K562 (cell line): ENCODE results near the gene ADRB2. TPM values are rescaled to one million over a fixed set of nuclear protein-coding genes. Genes with fewer than 3 reads are reported as not detected.
A peak's percentile ranks its signal among the peaks of the same experiment; 100 is the strongest.

ENCODE experiments used
- CBX8 ChIP-seq: fragments of 200-600 bp; sonication (generic); IDR thresholded peaks from 2 replicates; pipeline ENCODE4 v1.6.1; 2012; ENCODE audit warnings: borderline replicate concordance, mixed run types, low read depth, mild to moderate bottlenecking, moderate library complexity, mixed read lengths, low read length, control low read depth, inconsistent platforms; ENCODE audit not compliant: poor library complexity, severe bottlenecking; ENCODE audit errors: extremely low read depth
- ESRRA ChIP-seq: fragments of 450-650 bp; IDR thresholded peaks from 2 replicates; pipeline ENCODE4 v1.6.1; 2014; ENCODE audit warnings: low read depth, mild to moderate bottlenecking, moderate library complexity, borderline replicate concordance
- GTF2A2 ChIP-seq: IDR thresholded peaks from 2 replicates; pipeline ENCODE4 v1.6.1; 2016; ENCODE audit warnings: mild to moderate bottlenecking, missing genetic modification characterization, missing compliant biosample characterization
- HDAC1 ChIP-seq, 2 experiments: fragments of 450-650 bp; IDR thresholded peaks; 2 replicates each; pipeline ENCODE4 v1.6.1; 2016 to 2017; ENCODE audit warnings: inconsistent platforms in 1 of 2, mild to moderate bottlenecking in 1 of 2, moderate library complexity in 1 of 2
- HDAC2 ChIP-seq: fragments of 450-650 bp; IDR thresholded peaks from 2 replicates; pipeline ENCODE4 v1.6.1; 2016; ENCODE audit warnings: mild to moderate bottlenecking
- MEIS2 ChIP-seq: fragments of 450-650 bp; IDR thresholded peaks from 2 replicates; pipeline ENCODE4 v1.6.1; 2014; ENCODE audit warnings: mild to moderate bottlenecking; ENCODE audit not compliant: partially characterized antibody
- MYBL2 ChIP-seq, 2 experiments: fragments of 450-650 bp in 1 of 2; sonication (generic) in 1 of 2; formaldehyde crosslinking in 1 of 2; IDR thresholded peaks; 2 replicates each; pipeline versions ENCODE4 v1.6.1 to v1.8.1; 2017 to 2022; ENCODE audit warnings: borderline replicate concordance in 1 of 2, inconsistent platforms in 1 of 2, low read depth in 1 of 2, mild to moderate bottlenecking in 1 of 2, missing genetic modification reagents in 1 of 2, moderate library complexity in 1 of 2
- ZNF12 ChIP-seq: sonication (generic); formaldehyde crosslinking; IDR thresholded peaks from 2 replicates; pipeline ENCODE4 v1.4.0; 2020; ENCODE audit warnings: mild to moderate bottlenecking, missing genetic modification reagents
- ZNF41 ChIP-seq: fragments of 250-450 bp; sonication (Bioruptor Pico); conservative IDR thresholded peaks from 2 replicates; pipeline ENCODE4 v1.4.0; 2020; ENCODE audit warnings: mild to moderate bottlenecking
- ZNF584 ChIP-seq: fragments of 200-800 bp; sonication (Bioruptor generic); IDR thresholded peaks from 2 replicates; pipeline ENCODE4 v1.6.1; 2016; ENCODE audit warnings: low read depth, mild to moderate bottlenecking, missing genetic modification characterization, missing compliant biosample characterization
- ZNF76 ChIP-seq: fragments of 250-450 bp; sonication (Bioruptor Pico); IDR thresholded peaks from 2 replicates; pipeline ENCODE4 v1.4.0; 2020; ENCODE audit warnings: mild to moderate bottlenecking, moderate library complexity, borderline replicate concordance
- polyA plus RNA-seq, 8 experiments: library from polyadenylated mRNA; depleted of rRNA in 4 of 8; stranded (reverse) in 5 of 8; unstranded in 3 of 8; fragments of >200 nt; fragmentation: Nextera tagmentation in 2 of 8; fragmentation: Illumina TruSeq in 1 of 8; extraction: Ambion mirVana in 2 of 8; extraction: Trizol in 1 of 8; gene quantifications; 2 replicates each; pipeline versions ENCODE4 v1.2.1 to v1.2.3, GENCODE V29; 2011 to 2014; ENCODE audit warnings: inconsistent platforms in 1 of 8, missing spikeins in 1 of 8
- total RNA-seq, 7 experiments: library from RNA; depleted of rRNA in 6 of 7; stranded (reverse); fragments of >200 nt in 6 of 7; fragmentation: Illumina TruSeq in 2 of 7; extraction: Trizol in 2 of 7; gene quantifications; 2 replicates each; pipeline versions ENCODE4 v1.2.1 to v1.2.3, GENCODE V29; 2011 to 2021; ENCODE audit warnings: low replicate concordance in 1 of 7
- TF ChIP-seq, protein P1 (sequence below): fragments of 200-800 bp; sonication (Bioruptor generic); IDR thresholded peaks from 2 replicates; pipeline ENCODE4 v1.6.1; 2017; ENCODE audit warnings: missing genetic modification characterization, missing compliant biosample characterization
- TF ChIP-seq, protein P2 (sequence below), 2 experiments: fragments of 450-650 bp; conservative IDR thresholded peaks; 2 replicates each; pipeline ENCODE4 v1.6.1; 2017; ENCODE audit warnings: mild to moderate bottlenecking in 2 of 2, moderate library complexity in 2 of 2
- TF ChIP-seq, protein P3 (sequence below): fragments of 150-350 bp; IDR thresholded peaks from 2 replicates; pipeline ENCODE4 v1.6.1; 2014; ENCODE audit warnings: low read depth, mild to moderate bottlenecking, low read length, borderline replicate concordance
- TF ChIP-seq, protein P4 (sequence below): IDR thresholded peaks from 2 replicates; pipeline ENCODE4 v1.6.1; 2014; ENCODE audit warnings: antibody characterized with exemption
- TF ChIP-seq, protein P5 (sequence below): fragments of 150-350 bp; conservative IDR thresholded peaks from 2 replicates; pipeline ENCODE4 v1.6.1; 2014; ENCODE audit warnings: low read length

ADRB2 gene
- total and polyA plus RNA-seq, 9 of the 15 experiments (the other 6 are each of a cell fraction or from before 2014, with no cell fraction given): 0.01 to 0.18 (median 0.04) TPM; not detected in 2

DNA sequence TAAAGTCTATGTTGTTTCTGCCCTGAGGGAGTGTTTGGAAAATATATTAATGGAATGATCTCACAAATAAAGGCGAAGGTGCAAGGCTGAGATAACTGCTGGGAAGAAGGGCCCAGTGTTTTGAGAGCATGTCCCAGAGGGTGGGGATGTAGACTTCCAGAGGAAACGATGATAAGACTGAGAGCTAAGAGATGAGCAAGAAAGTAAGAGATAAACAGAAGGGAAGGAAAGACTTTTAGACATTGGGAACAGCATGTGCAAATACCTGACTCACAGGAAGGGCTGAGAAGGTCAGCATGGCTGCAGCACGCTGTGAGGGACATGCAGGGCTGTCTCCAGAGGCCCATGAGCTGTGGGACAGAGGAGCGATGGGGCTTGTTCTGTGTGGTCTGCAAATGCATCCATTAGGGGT lies 19.9 kb upstream of the ADRB2 start (continued):
- no peak for TF ChIP-seq MEIS2
- TF ChIP-seq, protein P1, sequence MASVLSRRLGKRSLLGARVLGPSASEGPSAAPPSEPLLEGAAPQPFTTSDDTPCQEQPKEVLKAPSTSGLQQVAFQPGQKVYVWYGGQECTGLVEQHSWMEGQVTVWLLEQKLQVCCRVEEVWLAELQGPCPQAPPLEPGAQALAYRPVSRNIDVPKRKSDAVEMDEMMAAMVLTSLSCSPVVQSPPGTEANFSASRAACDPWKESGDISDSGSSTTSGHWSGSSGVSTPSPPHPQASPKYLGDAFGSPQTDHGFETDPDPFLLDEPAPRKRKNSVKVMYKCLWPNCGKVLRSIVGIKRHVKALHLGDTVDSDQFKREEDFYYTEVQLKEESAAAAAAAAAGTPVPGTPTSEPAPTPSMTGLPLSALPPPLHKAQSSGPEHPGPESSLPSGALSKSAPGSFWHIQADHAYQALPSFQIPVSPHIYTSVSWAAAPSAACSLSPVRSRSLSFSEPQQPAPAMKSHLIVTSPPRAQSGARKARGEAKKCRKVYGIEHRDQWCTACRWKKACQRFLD (CRISPR knock-in tag): no peak
- no peak for TF ChIP-seq CBX8
- TF ChIP-seq, protein P2, sequence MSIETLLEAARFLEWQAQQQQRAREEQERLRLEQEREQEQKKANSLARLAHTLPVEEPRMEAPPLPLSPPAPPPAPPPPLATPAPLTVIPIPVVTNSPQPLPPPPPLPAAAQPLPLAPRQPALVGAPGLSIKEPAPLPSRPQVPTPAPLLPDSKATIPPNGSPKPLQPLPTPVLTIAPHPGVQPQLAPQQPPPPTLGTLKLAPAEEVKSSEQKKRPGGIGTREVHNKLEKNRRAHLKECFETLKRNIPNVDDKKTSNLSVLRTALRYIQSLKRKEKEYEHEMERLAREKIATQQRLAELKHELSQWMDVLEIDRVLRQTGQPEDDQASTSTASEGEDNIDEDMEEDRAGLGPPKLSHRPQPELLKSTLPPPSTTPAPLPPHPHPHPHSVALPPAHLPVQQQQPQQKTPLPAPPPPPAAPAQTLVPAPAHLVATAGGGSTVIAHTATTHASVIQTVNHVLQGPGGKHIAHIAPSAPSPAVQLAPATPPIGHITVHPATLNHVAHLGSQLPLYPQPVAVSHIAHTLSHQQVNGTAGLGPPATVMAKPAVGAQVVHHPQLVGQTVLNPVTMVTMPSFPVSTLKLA (conservative IDR thresholded peaks at IDR 0.05): peak in 1 of 2 experiments; percentile 77; a peak in 3 of 4 replicates
- TF ChIP-seq GTF2A2 (tag): no peak
- TF ChIP-seq, protein P3, sequence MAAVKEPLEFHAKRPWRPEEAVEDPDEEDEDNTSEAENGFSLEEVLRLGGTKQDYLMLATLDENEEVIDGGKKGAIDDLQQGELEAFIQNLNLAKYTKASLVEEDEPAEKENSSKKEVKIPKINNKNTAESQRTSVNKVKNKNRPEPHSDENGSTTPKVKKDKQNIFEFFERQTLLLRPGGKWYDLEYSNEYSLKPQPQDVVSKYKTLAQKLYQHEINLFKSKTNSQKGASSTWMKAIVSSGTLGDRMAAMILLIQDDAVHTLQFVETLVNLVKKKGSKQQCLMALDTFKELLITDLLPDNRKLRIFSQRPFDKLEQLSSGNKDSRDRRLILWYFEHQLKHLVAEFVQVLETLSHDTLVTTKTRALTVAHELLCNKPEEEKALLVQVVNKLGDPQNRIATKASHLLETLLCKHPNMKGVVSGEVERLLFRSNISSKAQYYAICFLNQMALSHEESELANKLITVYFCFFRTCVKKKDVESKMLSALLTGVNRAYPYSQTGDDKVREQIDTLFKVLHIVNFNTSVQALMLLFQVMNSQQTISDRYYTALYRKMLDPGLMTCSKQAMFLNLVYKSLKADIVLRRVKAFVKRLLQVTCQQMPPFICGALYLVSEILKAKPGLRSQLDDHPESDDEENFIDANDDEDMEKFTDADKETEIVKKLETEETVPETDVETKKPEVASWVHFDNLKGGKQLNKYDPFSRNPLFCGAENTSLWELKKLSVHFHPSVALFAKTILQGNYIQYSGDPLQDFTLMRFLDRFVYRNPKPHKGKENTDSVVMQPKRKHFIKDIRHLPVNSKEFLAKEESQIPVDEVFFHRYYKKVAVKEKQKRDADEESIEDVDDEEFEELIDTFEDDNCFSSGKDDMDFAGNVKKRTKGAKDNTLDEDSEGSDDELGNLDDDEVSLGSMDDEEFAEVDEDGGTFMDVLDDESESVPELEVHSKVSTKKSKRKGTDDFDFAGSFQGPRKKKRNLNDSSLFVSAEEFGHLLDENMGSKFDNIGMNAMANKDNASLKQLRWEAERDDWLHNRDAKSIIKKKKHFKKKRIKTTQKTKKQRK: no peak
- no peak for TF ChIP-seq ZNF584 (CRISPR knock-in tag)
- TF ChIP-seq ZNF76 (CRISPR knock-in tag): no peak
- TF ChIP-seq ZNF12: no peak
- TF ChIP-seq, protein P4, sequence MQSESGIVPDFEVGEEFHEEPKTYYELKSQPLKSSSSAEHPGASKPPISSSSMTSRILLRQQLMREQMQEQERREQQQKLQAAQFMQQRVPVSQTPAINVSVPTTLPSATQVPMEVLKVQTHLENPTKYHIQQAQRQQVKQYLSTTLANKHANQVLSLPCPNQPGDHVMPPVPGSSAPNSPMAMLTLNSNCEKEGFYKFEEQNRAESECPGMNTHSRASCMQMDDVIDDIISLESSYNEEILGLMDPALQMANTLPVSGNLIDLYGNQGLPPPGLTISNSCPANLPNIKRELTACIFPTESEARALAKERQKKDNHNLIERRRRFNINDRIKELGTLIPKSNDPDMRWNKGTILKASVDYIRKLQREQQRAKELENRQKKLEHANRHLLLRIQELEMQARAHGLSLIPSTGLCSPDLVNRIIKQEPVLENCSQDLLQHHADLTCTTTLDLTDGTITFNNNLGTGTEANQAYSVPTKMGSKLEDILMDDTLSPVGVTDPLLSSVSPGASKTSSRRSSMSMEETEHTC: peak; percentile 9; the same call in 1 of the 2 replicates
- no peak for TF ChIP-seq MYBL2 (IDR thresholded peaks at IDR 0.05; ENCODE audit: low read depth)
- TF ChIP-seq MYBL2 (CRISPR knock-in tag; IDR thresholded peaks at IDR 0.05; ENCODE audit: borderline replicate concordance): no peak
- peak; percentile 80 for TF ChIP-seq ESRRA
- TF ChIP-seq ZNF41 (CRISPR knock-in tag): no peak
- TF ChIP-seq HDAC1 (IDR thresholded peaks at IDR 0.05): peak in 1 of 2 experiments; percentile 85; a peak in 2 of 4 replicates
- TF ChIP-seq, protein P5, sequence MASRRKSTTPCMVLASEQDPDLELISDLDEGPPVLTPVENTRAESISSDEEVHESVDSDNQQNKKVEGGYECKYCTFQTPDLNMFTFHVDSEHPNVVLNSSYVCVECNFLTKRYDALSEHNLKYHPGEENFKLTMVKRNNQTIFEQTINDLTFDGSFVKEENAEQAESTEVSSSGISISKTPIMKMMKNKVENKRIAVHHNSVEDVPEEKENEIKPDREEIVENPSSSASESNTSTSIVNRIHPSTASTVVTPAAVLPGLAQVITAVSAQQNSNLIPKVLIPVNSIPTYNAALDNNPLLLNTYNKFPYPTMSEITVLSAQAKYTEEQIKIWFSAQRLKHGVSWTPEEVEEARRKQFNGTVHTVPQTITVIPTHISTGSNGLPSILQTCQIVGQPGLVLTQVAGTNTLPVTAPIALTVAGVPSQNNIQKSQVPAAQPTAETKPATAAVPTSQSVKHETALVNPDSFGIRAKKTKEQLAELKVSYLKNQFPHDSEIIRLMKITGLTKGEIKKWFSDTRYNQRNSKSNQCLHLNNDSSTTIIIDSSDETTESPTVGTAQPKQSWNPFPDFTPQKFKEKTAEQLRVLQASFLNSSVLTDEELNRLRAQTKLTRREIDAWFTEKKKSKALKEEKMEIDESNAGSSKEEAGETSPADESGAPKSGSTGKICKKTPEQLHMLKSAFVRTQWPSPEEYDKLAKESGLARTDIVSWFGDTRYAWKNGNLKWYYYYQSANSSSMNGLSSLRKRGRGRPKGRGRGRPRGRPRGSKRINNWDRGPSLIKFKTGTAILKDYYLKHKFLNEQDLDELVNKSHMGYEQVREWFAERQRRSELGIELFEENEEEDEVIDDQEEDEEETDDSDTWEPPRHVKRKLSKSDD: no peak
- TF ChIP-seq HDAC2: peak; percentile 85; the same call in 1 of the 2 replicates
